ENCODE results near the gene LNPK.
"Not testable (repeated sequence)": the region's sequence is repeated elsewhere in the genome, so short reads cannot be mapped to it uniquely, and the experiment has no call there.

Gene LNPK

GRCh38 chr2:175966839-175967238 lies 35.2 kb downstream of the LNPK start:
- DNase-seq, result no peak

- DNase-seq, result no peak
These were observed 36.3 kb downstream of the LNPK start for GRCh38 chr2:175965773-175966172.

- DNase-seq, result no peak
These were observed 37.9 kb downstream of the LNPK start for GRCh38 chr2:175964195-175964594.

GRCh38 chr2:175963171-175963570 lies 38.9 kb downstream of the LNPK start:
- DNase-seq, result not testable (repeated sequence)

GRCh38 chr2:175957845-175958244 lies 44.2 kb downstream of the LNPK start:
- DNase-seq, result no peak

- DNase-seq, result no peak
These were observed 46.9 kb downstream of the LNPK start for GRCh38 chr2:175955136-175955535.

GRCh38 chr2:175950512-175950911 lies 51.6 kb downstream of the LNPK start:
- DNase-seq, result no peak

- DNase-seq, result no peak
These were observed 53.9 kb downstream of the LNPK start for GRCh38 chr2:175948191-175948590.

GRCh38 chr2:175947073-175947472 lies 55.0 kb downstream of the LNPK start:
- DNase-seq, result no peak

- DNase-seq, result no peak
These were observed 60.4 kb downstream of the LNPK start for GRCh38 chr2:175941699-175942098.

- DNase-seq, result no peak
These were observed 64.9 kb downstream of the LNPK start for GRCh38 chr2:175937216-175937615.

- no peak for DNase-seq
These were observed 66.5 kb downstream of the LNPK start for GRCh38 chr2:175935289-175936181.

GRCh38 chr2:175932675-175933074 lies 69.4 kb downstream of the LNPK start:
- DNase-seq, result no peak

GRCh38 chr2:175931805-175932204 lies 70.3 kb downstream of the LNPK start:
- DNase-seq, result no peak

GRCh38 chr2:175930504-175930903 lies 71.6 kb downstream of the LNPK start:
- DNase-seq, result no peak

GRCh38 chr2:175929850-175930249 lies 72.2 kb downstream of the LNPK start:
- DNase-seq, result no peak

- DNase-seq, result no peak
These were observed 75.8 kb downstream of the LNPK start for GRCh38 chr2:175926272-175926671.

- DNase-seq, result no peak
These were observed 79.9 kb downstream of the LNPK start for GRCh38 chr2:175922160-175922559.

GRCh38 chr2:175918935-175919334 lies 83.1 kb downstream of the LNPK start:
- no peak for DNase-seq

- no peak for DNase-seq
These were observed 87.2 kb downstream of the LNPK start for GRCh38 chr2:175914846-175915245.

GRCh38 chr2:175913849-175914743 lies 88.0 kb downstream of the LNPK start:
- DNase-seq, result not testable (repeated sequence)

- DNase-seq, result not testable (repeated sequence)
These were observed 88.8 kb downstream of the LNPK start for GRCh38 chr2:175913267-175913666.

- no peak for DNase-seq
These were observed 98.0 kb downstream of the LNPK start for GRCh38 chr2:175904035-175904434.

Measured in NCI-H2107 (cell line).